Adrenal gland (tissue), 5 donors: ENCODE measurements around the gene VSIG2.

Experiments used
- POLR2A ChIP-seq, 2 donors: fragments of 450-650 bp; IDR thresholded peaks; one replicate each; pipeline ENCODE4 v1.6.1; 2017; ENCODE audit warnings: antibody characterized with exemption in 2 of 2, mild to moderate bottlenecking in 2 of 2, moderate library complexity in 1 of 2
- TF ChIP-seq, protein P1 (sequence below), 6 experiments: fragments of 450-650 bp in 4 of 6; fragments of 200-600 bp in 2 of 6; sonication (generic) in 1 of 6; IDR thresholded peaks; 1 replicate in 5 of 6; 2 replicates in 1 of 6; pipeline versions ENCODE4 v1.5.1 to v1.8.0; 2016 to 2021; ENCODE audit warnings: antibody characterized with exemption in 6 of 6, mild to moderate bottlenecking in 2 of 6, moderate library complexity in 1 of 6
- donor health status: DM: no; HTN: no; CAD: no.

DNA sequence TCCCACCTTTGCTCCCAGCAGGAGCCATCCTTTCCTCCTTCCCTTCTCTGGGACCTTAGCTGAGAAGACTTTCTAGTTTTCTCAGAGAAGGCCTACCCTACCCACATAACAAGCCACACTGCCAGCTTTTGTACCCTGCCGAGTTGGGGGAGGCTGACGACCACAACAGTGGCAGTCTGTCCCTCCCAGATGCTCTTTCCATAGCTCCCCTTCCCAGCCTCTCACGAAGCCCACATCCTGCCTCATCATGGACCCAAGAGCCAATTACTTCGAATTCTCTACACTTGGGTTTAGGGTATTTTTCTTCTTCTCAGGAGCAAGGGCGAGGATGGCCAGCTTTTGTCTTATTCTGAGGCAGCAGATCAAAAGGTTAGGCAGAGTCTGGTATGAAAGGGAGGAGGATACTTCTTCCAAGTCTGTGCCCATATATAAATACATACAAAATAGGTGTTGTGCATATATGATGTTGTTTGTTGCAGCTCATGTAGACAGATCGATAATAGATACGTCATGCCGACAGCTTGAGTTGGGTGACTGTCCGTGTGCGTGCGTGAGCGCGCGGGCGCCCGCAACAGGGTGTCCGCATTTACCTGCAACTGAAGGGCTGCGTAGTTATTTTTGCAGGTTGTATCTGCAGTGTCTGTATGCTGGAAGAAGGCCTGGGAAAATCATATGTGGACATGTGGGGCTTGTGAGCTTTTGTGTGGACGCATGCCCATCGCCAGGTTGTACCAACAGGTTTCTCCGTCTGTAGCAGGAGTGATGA, 13.2 kb downstream of the VSIG2 start:
- TF ChIP-seq POLR2A (IDR thresholded peaks at IDR 0.05) = no peak
- TF ChIP-seq, protein P1, sequence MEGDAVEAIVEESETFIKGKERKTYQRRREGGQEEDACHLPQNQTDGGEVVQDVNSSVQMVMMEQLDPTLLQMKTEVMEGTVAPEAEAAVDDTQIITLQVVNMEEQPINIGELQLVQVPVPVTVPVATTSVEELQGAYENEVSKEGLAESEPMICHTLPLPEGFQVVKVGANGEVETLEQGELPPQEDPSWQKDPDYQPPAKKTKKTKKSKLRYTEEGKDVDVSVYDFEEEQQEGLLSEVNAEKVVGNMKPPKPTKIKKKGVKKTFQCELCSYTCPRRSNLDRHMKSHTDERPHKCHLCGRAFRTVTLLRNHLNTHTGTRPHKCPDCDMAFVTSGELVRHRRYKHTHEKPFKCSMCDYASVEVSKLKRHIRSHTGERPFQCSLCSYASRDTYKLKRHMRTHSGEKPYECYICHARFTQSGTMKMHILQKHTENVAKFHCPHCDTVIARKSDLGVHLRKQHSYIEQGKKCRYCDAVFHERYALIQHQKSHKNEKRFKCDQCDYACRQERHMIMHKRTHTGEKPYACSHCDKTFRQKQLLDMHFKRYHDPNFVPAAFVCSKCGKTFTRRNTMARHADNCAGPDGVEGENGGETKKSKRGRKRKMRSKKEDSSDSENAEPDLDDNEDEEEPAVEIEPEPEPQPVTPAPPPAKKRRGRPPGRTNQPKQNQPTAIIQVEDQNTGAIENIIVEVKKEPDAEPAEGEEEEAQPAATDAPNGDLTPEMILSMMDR (IDR thresholded peaks at IDR 0.05) = no peak
